H1 (cell line): ENCODE results near the gene TCF19. TPM values are rescaled to one million over a fixed set of nuclear protein-coding genes. Genes with fewer than 3 reads are reported as not detected.

Experiments used
- polyA plus RNA-seq, 7 experiments: library from polyadenylated mRNA; depleted of rRNA in 3 of 7; stranded (reverse) in 5 of 7; unstranded in 2 of 7; fragments of >200 nt in 5 of 7; fragments of 200-250 nt in 2 of 7; gene quantifications; 1 replicate in 5 of 7; 2 replicates in 1 of 7; 4 replicates in 1 of 7; pipeline versions ENCODE4 v1.2.1 to v1.2.3, GENCODE V29; 2011 to 2013; ENCODE audit warnings: missing spikeins in 2 of 7, mixed read lengths in 2 of 7
- small RNA-seq: library from polyadenylated mRNA; stranded (forward); fragments of <200 nt; extraction: miRNeasy Mini kit (QIAGEN cat#:217004); gene quantifications from one replicate; pipeline ENCODE3, GENCODE V24; 2013; ENCODE audit not compliant: insufficient read depth
- total RNA-seq: library from RNA; stranded (reverse); fragmentation: NEBNext Ultra II Directional; extraction: Animal tissue kit (Norgen Biotek cat#: 25700); gene quantifications from 2 replicates; pipeline ENCODE4 v1.2.1, GENCODE V29; 2021

The TCF19 gene
- total and polyA plus RNA-seq, 2 of the 8 experiments (the other 6 are each of a cell fraction or from before 2014, with no cell fraction given), result 7.2 to 11.0 TPM

Small RNAs within 50 kb of the gene (small RNA-seq; reads per million reads assigned to genes)
- gene POLR2LP1, result not detected

Other genes starting within 250 kb of the TCF19 start
- gene VARS2, start 244.4 kb upstream of the TCF19 start, total RNA-seq, result 41.2 and 47.7 TPM in 2 replicates
- gene VARS2, start 244.4 kb upstream of the TCF19 start, polyA plus RNA-seq (2011; rRNA removed), result 26.8 and 34.8 TPM in 2 replicates
- gene SFTA2, start 226.4 kb upstream of the TCF19 start, total RNA-seq, result not detected in 2 replicates
- not detected in 2 replicates for gene SFTA2, start 226.4 kb upstream of the TCF19 start, polyA plus RNA-seq (2011; rRNA removed)
- 0.08 and 0.37 TPM in 2 replicates for gene MUCL3, start 217.6 kb upstream of the TCF19 start, total RNA-seq
- 0.15 and 0.22 TPM in 2 replicates for gene MUCL3, start 217.6 kb upstream of the TCF19 start, polyA plus RNA-seq (2011; rRNA removed)
- not detected in 2 replicates for gene MUC21, start 174.9 kb upstream of the TCF19 start, total RNA-seq
- gene MUC21, start 174.9 kb upstream of the TCF19 start, polyA plus RNA-seq (2011; rRNA removed), result not detected in 2 replicates
- gene MUC22, start 148.1 kb upstream of the TCF19 start, total RNA-seq, result not detected in 2 replicates
- gene MUC22, start 148.1 kb upstream of the TCF19 start, polyA plus RNA-seq (2011; rRNA removed), result 0.02 TPM in 1 of 2 replicates, not detected in the other
- gene C6orf15, start 46.0 kb upstream of the TCF19 start, total RNA-seq, result not detected in 2 replicates
- gene C6orf15, start 46.0 kb upstream of the TCF19 start, polyA plus RNA-seq (2011; rRNA removed), result 0.06 TPM in 1 of 2 replicates, not detected in the other
- 0.36 and 0.52 TPM in 2 replicates for gene PSORS1C1, start 43.8 kb upstream of the TCF19 start, total RNA-seq
- 0.12 and 0.30 TPM in 2 replicates for gene PSORS1C1, start 43.8 kb upstream of the TCF19 start, polyA plus RNA-seq (2011; rRNA removed)
- gene CDSN, start 38.1 kb upstream of the TCF19 start, total RNA-seq, result not detected in 2 replicates
- not detected in 2 replicates for gene CDSN, start 38.1 kb upstream of the TCF19 start, polyA plus RNA-seq (2011; rRNA removed)
- not detected in 2 replicates for gene PSORS1C2, start 19.5 kb upstream of the TCF19 start, total RNA-seq
- gene PSORS1C2, start 19.5 kb upstream of the TCF19 start, polyA plus RNA-seq (2011; rRNA removed), result 0.11 and 0.58 TPM in 2 replicates
- gene CCHCR1, start 787 bp upstream of the TCF19 start, total RNA-seq, result 38.0 and 38.2 TPM in 2 replicates
- gene CCHCR1, start 787 bp upstream of the TCF19 start, polyA plus RNA-seq (2011; rRNA removed), result 20.9 and 32.8 TPM in 2 replicates
- 2,526 and 2,533 TPM in 2 replicates for gene POU5F1, start 12.1 kb downstream of the TCF19 start, total RNA-seq
- 2,437 and 2,958 TPM in 2 replicates for gene POU5F1, start 12.1 kb downstream of the TCF19 start, polyA plus RNA-seq (2011; rRNA removed)
- 245 and 251 TPM in 2 replicates for gene HLA-C, start 113.5 kb downstream of the TCF19 start, total RNA-seq
- gene HLA-C, start 113.5 kb downstream of the TCF19 start, polyA plus RNA-seq (2011; rRNA removed), result 360 and 430 TPM in 2 replicates
- gene HLA-B, start 198.6 kb downstream of the TCF19 start, total RNA-seq, result 129 and 154 TPM in 2 replicates
- 231 and 233 TPM in 2 replicates for gene HLA-B, start 198.6 kb downstream of the TCF19 start, polyA plus RNA-seq (2011; rRNA removed)
- 11.3 and 12.5 TPM in 2 replicates for gene MICA, start 245.0 kb downstream of the TCF19 start, total RNA-seq
- 16.3 and 17.0 TPM in 2 replicates for gene MICA, start 245.0 kb downstream of the TCF19 start, polyA plus RNA-seq (2011; rRNA removed)